Measurements from ENCODE around the gene FAM13B.
"Not testable (repeated sequence)": the region's sequence is repeated elsewhere in the genome, so short reads cannot be mapped to it uniquely, and the experiment has no call there.

The FAM13B gene

DNA sequence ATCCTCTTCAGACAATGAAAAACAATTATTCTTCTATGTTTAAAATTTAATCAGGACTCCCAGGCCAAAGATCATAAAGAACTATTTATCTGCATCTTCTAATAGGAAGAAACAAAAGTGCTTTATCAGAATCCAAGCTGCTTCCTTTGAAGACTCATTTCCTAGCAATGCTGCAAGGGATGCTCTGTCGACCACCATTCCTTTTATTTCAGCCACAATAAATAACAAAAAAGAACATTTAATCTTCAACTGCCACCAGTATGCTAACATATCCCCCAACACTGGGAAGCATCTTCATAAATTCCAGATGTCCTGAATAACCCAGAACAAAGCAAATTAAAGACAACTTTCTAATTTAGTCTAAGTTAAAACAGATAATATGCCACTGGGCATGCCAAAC is 74.9 kb downstream of the FAM13B start:
- TF ChIP-seq CTCF (IDR thresholded peaks at IDR 0.05; ENCODE audit: low read depth, low read length) = no peak
- no peak for DNase-seq (ENCODE audit: extremely low read depth, low read depth)

DNA sequence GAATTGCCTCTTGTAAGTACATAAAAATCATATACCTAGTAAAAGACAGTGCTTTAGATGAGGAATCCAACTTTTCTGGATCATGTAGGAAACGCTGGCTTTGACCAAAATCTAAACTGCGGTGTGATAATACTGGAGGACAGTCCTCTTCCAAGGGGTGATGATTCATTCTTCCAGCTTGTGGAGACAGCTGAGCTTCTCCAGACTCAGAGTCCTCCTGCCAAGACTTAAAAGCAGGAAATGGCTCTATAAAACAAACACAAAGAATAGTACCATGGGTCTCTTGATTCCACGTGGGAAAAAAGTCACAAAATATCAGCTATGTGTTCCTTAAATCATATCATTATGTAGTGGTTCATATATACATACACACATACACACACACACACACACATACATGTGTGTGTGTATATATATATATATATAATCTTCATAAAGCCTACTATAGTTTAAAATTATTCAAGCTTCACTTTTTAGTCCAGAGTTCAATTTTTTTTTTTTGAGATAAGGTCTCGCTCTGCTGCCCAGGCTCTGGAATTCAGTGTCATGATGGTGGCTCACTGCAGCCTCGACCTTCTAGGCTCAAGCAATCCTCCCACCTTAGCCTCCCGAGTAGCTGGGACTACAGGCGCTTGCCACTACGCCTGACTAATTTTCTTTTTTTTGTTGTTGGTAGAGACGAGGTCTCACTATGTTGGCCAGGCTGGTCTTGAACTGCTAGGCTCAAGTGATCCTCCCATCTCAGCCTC is 78.6 kb downstream of the FAM13B start:
- TF ChIP-seq CTCF (IDR thresholded peaks at IDR 0.05; ENCODE audit: low read depth, low read length) = no peak
- DNase-seq (ENCODE audit: extremely low read depth, low read depth) = peak; percentile 37

DNA sequence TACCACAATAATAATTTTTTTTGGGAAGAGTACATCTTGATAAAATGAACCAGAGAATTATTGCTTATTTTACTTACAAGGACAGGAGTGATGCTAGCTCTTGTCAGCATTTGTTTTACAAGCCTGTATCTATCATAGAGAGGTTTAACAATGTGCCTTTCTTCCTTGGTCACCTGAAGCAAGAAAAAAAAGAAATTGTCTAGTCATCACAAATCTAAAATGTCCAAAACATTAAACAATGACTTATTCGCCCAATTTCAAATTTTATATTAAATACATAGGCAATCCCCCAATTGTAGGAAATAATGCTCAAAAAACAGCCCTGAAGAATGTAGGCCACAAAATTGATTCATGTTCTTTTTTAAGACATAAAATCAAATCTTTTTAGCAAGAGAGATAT is 87.1 kb downstream of the FAM13B start:
- no peak for DNase-seq (ENCODE audit: extremely low read depth, low read depth)
- TF ChIP-seq CTCF (IDR thresholded peaks at IDR 0.05; ENCODE audit: low read depth, low read length) = no peak

DNA sequence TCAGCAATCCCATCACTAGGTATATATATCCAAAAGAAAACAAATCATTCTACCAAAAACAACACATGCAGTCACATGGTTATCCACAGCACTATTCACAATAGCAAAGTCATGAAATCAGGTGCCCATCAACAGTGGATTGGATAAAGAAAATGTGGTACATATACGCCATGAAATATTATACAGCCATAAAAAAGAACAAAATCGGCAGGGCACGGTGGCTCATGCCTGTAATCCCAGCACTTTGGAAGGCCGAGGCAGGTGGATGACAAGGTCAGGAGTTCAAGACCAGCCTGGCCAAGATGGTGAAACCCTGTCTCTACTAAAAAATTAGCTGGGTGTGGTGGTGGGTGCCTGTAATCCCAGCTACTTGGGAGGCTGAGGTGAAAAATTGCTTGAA is 88.6 kb downstream of the FAM13B start:
- DNase-seq (ENCODE audit: extremely low read depth, low read depth) = not testable (repeated sequence)

- no peak for TF ChIP-seq CTCF (IDR thresholded peaks at IDR 0.05; ENCODE audit: low read depth, low read length)
- DNase-seq (ENCODE audit: extremely low read depth, low read depth) = no peak
These were observed 93.5 kb downstream of the FAM13B start for GRCh38 chr5:137939331-137939730.

DNA sequence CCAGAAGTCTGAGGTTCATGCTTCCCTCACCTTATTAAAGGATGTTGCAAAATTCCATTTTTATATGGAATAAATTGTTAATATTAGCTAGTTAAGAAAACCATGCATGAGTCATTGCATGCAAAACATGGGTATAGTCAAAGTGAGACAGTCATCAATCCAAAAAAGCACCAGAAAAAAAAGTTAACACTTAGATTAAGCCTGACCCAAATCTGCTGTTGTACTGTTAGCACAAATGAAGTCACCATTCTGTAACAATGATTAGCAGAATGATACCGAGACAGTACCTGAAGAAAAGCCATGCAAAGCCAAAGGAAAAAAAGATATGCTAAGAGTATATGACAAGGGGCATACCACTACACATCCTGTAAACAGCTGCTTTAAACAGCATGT is 94.1 kb downstream of the FAM13B start:
- TF ChIP-seq CTCF (IDR thresholded peaks at IDR 0.05; ENCODE audit: low read depth, low read length) = no peak

GRCh38 chr5:137937994-137938750 is 94.7 kb downstream of the FAM13B start:
- DNase-seq (ENCODE audit: extremely low read depth, low read depth) = no peak
- TF ChIP-seq CTCF (IDR thresholded peaks at IDR 0.05; ENCODE audit: low read depth, low read length) = no peak

More for the DNA sequence above, 94.1 kb downstream of the FAM13B start:
- no peak for DNase-seq (ENCODE audit: extremely low read depth, low read depth)
